Peyer's patch (tissue), 4 donors: ENCODE results near the gene MEI4.
"Not testable (repeated sequence)": the region's sequence is repeated elsewhere in the genome, so short reads cannot be mapped to it uniquely, and the experiment has no call there.

Source experiments
- POLR2A ChIP-seq, 2 donors: fragments of 450-650 bp; IDR thresholded peaks; one replicate each; pipeline ENCODE4 v1.5.1; 2017; ENCODE audit warnings: antibody characterized with exemption in 2 of 2, mild to moderate bottlenecking in 2 of 2, moderate library complexity in 2 of 2
- TF ChIP-seq, protein P1 (sequence below), 6 experiments: fragments of 450-650 bp in 4 of 6; fragments of 200-600 bp in 2 of 6; sonication (generic) in 1 of 6; IDR thresholded peaks; one replicate each; pipeline ENCODE4 v1.5.1; 2017 to 2019; ENCODE audit warnings: antibody characterized with exemption in 6 of 6, mild to moderate bottlenecking in 3 of 6, moderate library complexity in 1 of 6

DNA sequence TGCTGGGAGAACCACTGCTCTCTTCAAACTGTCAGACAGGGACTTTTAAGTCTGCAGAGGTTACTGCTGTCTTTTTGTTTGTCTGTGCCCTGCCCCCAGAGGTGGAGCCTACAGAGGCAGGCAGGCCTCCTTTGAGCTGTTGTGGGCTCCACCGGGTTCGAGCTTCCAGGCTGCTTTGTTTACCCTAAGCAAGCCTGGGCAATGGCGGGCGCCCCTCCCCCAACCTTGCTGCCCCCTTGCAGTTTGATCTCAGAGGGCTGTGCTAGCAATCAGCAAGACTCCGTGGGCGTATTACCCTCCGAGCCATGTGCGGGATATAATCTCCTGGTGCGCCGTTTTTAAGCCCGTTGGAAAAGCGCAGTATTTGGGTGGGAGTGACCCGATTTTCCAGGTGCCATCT is 83.2 kb downstream of the MEI4 start:
- TF ChIP-seq, protein P1, sequence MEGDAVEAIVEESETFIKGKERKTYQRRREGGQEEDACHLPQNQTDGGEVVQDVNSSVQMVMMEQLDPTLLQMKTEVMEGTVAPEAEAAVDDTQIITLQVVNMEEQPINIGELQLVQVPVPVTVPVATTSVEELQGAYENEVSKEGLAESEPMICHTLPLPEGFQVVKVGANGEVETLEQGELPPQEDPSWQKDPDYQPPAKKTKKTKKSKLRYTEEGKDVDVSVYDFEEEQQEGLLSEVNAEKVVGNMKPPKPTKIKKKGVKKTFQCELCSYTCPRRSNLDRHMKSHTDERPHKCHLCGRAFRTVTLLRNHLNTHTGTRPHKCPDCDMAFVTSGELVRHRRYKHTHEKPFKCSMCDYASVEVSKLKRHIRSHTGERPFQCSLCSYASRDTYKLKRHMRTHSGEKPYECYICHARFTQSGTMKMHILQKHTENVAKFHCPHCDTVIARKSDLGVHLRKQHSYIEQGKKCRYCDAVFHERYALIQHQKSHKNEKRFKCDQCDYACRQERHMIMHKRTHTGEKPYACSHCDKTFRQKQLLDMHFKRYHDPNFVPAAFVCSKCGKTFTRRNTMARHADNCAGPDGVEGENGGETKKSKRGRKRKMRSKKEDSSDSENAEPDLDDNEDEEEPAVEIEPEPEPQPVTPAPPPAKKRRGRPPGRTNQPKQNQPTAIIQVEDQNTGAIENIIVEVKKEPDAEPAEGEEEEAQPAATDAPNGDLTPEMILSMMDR (IDR thresholded peaks at IDR 0.05) = not testable (repeated sequence)
- not testable (repeated sequence) for TF ChIP-seq POLR2A (IDR thresholded peaks at IDR 0.05)
